Activated CD8-positive, alpha-beta T cell treated with anti-CD3 and anti-CD28 coated beads for 36 hours (primary cell): ENCODE data around the gene MIA2. TPM values are rescaled to one million over a fixed set of nuclear protein-coding genes. Genes with fewer than 3 reads are reported as not detected.

ENCODE experiments used
- ATAC-seq: fragments of 200-7000 bp; cut with Tn5 transposase; one replicate; pipeline ENCODE4 v1.10.0; 2021; ENCODE audit warnings: mild to moderate bottlenecking, moderate library complexity
- CTCF ChIA-PET: fragments of 350-600 bp; sonication (Branson Sonifier 250); formaldehyde crosslinking; loops from one replicate; lab custom pipeline; 2021; ENCODE audit warnings: antibody characterized with exemption; lab: Charles Lee
- POLR2A ChIA-PET: fragments of 350-600 bp; sonication (Branson Sonifier 250); formaldehyde crosslinking; loops from one replicate; lab custom pipeline; 2021; ENCODE audit warnings: antibody characterized with exemption; lab: Charles Lee
- DNase-seq: peaks from one replicate; pipeline ENCODE4 v3.0.0-alpha.2; 2020
- H3K27ac Mint-ChIP-seq: one replicate; pipeline ENCODE4 v1.8.0; 2021; ENCODE audit warnings: mild to moderate bottlenecking, mixed read lengths
- H3K27me3 Mint-ChIP-seq: one replicate; pipeline ENCODE4 v1.8.0; 2021; ENCODE audit warnings: mixed read lengths
- H3K36me3 Mint-ChIP-seq: one replicate; pipeline ENCODE4 v1.8.0; 2021; ENCODE audit warnings: low read depth, mixed read lengths
- H3K4me1 Mint-ChIP-seq: one replicate; pipeline ENCODE4 v1.8.0; 2021; ENCODE audit warnings: low read depth, mixed read lengths
- H3K4me3 Mint-ChIP-seq: one replicate; pipeline ENCODE4 v1.8.0; 2021; ENCODE audit warnings: mild to moderate bottlenecking, moderate library complexity, mixed read lengths
- H3K9me3 Mint-ChIP-seq: one replicate; pipeline ENCODE4 v1.8.0; 2021; ENCODE audit warnings: mixed read lengths
- intact Hi-C: fragments of 100-400 bp; cut with micrococcal nuclease; formaldehyde crosslinking; loops from one replicate; pipeline ENCODE4 v1.10.0; 2022
- total RNA-seq, 2 experiments: library from RNA; stranded (reverse); gene quantifications; one replicate each; pipeline ENCODE4 v1.2.3, GENCODE V29; 2021
- TF ChIP-seq, protein P1 (sequence below): fragments of 200-600 bp; IDR thresholded peaks from one replicate; pipeline ENCODE4 v1.8.0; 2022; ENCODE audit warnings: antibody characterized with exemption, mild to moderate bottlenecking

Gene MIA2
- total RNA-seq, 2 experiments from 2014 or later = 17.6 to 18.3 TPM

DNA sequence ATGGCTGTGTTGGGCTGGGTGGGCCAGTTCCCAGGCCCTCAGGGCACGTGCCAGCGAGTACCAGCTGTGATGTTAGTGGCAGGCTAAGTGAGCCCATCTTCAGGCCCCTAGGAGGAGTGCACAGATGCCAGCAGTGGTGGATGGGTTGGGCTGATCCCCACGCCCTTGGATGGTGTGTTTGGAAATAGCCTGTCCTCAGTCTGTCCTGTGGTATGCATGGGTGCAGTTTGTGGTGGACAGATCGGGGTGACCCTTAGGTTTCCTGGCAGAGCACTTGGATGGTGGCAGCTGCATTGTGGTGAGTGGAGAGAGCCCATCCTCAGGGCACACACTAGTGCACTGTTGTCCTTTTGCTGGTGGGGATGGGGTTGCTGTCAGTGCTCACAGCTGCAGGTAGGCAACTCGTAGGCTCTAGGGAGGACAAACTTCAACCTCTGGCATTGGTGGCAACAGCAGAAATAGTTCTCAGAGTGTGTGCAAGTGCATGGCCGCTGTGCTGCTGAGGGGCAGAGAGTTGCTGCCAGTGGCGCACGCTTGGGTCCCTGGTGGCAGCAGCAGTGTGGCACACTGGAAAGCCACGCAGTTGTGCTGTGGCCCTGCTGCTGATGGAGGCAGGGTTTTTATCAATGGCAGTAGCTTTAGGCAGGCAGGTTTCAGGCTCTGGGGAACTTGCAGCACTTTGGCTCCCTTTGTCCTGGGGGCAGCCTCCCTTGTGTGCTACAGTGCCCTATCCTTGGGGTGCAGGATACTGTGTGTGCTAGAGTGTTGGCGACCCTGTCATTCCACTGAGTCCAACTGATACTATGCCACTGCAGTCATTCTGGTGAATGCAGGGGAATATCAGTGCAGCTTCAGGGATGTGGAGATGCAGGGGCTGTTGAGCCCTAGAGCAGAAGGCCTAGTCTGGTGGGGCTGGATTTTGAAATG is 133.0 kb downstream of the MIA2 start:
- CTCF ChIA-PET = interaction anchor here (0.5 kb wide), 1 partner anchor 292 kb away, joined by 3 read pairs; no protein-coding TSS in a partner anchor
- Mint-ChIP-seq H3K27me3 (no peaks in the 10 kb centered on the region), H3K27ac (no peak overlapping the region), H3K4me1 (no peaks in the 10 kb centered on the region), H3K4me3 (no peak overlapping the region), H3K9me3 (peaks cover 30% of the 10 kb centered on the region), H3K36me3 (peaks cover 41% of the 10 kb centered on the region)
- no peak for ATAC-seq
- intact Hi-C loops = loop anchor here (10.0 kb wide), 1 partner anchor 132 kb away; the partner anchor contains the start of gene MIA2
- POLR2A ChIA-PET = no interaction called here
- TF ChIP-seq, protein P1, sequence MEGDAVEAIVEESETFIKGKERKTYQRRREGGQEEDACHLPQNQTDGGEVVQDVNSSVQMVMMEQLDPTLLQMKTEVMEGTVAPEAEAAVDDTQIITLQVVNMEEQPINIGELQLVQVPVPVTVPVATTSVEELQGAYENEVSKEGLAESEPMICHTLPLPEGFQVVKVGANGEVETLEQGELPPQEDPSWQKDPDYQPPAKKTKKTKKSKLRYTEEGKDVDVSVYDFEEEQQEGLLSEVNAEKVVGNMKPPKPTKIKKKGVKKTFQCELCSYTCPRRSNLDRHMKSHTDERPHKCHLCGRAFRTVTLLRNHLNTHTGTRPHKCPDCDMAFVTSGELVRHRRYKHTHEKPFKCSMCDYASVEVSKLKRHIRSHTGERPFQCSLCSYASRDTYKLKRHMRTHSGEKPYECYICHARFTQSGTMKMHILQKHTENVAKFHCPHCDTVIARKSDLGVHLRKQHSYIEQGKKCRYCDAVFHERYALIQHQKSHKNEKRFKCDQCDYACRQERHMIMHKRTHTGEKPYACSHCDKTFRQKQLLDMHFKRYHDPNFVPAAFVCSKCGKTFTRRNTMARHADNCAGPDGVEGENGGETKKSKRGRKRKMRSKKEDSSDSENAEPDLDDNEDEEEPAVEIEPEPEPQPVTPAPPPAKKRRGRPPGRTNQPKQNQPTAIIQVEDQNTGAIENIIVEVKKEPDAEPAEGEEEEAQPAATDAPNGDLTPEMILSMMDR = no peak
- DNase-seq = no peak

DNA sequence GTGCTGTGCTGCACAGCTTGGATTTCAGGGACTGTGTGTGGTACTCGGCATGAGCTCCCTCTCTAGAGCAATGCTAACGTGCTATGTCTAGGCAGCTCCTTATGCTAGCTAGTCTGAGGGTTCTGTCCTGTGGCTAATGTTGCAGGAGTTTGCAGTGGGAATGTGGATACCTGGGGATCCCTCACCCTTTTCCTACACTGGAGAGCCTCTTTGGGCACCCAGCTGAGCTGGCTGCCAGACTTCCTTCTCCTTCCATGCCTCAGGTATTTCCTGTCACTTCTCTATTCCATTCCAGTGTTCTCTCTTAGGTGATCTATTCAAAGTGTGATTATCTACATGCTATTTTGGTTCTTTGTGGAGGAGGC is 133.7 kb downstream of the MIA2 start:
- H3K9me3 Mint-ChIP-seq = peaks cover 27% of the 10 kb centered on the region
- intact Hi-C loops = loop anchor here (10.0 kb wide), 1 partner anchor 133 kb away; the partner anchor contains the start of gene MIA2
- TF ChIP-seq, protein P1 = no peak
- no peaks in the 10 kb centered on the region for H3K4me1 Mint-ChIP-seq
- ChIA-PET CTCF (interaction anchor here (0.5 kb wide), 1 partner anchor 292 kb away, joined by 3 read pairs; no protein-coding TSS in a partner anchor), POLR2A (no interaction called here)
- ATAC-seq = no peak
- H3K4me3 Mint-ChIP-seq = no peak overlapping the region
- no peaks in the 10 kb centered on the region for H3K27me3 Mint-ChIP-seq
- peaks cover 34% of the 10 kb centered on the region for H3K36me3 Mint-ChIP-seq
- H3K27ac Mint-ChIP-seq = no peak overlapping the region
- no peak for DNase-seq

DNA sequence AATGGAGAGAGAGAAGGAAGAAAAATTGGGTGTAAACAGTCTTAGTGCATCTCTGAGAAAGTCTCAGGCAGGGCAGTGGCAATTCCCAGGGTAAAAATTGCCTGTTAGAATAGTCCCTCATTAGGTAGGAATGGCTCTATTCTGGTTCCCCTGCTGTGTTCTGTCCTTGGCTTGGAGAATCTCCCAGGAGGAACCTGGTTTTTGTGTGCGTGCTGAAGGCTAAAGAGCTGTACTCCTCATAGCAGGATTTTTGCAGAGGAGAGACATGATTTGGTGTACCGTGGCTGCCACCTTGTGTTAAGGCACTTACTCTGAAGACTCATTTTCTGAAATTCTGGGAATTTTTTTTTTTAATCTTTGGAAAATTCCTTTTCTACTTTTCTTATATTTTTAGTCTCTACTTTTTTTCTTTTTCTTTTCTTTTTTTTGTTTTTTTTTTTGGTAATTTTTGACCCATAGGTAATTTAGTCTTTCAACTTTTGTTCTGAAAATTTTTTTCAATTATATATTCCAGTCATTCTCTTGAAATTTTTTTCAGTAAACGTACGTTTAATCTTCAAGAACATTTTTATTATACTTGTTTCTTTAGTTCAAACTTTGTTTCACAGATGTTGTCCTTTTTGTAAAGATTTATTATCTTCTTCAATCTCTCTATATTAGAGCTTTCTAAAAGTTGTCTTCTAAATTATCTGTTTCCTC is 134.7 kb downstream of the MIA2 start:
- CTCF ChIA-PET = interaction anchor here (0.9 to 2.9 kb wide), 3 partner anchors 20 to 136 kb away, joined by 3 to 11 read pairs (median 5); no protein-coding TSS in a partner anchor
- Mint-ChIP-seq H3K36me3 (peaks cover 27% of the 10 kb centered on the region), H3K27me3 (no peaks in the 10 kb centered on the region), H3K27ac (no peak overlapping the region), H3K4me1 (no peaks in the 10 kb centered on the region), H3K4me3 (no peak overlapping the region), H3K9me3 (peaks cover 19% of the 10 kb centered on the region)
- ATAC-seq = no peak
- TF ChIP-seq, protein P1 = peak; percentile 67
- DNase-seq = peak; percentile 54
- POLR2A ChIA-PET = no interaction called here
- intact Hi-C loops = loop anchor here (10.0 kb wide), 1 partner anchor 134 kb away; the partner anchor contains the start of gene MIA2

DNA sequence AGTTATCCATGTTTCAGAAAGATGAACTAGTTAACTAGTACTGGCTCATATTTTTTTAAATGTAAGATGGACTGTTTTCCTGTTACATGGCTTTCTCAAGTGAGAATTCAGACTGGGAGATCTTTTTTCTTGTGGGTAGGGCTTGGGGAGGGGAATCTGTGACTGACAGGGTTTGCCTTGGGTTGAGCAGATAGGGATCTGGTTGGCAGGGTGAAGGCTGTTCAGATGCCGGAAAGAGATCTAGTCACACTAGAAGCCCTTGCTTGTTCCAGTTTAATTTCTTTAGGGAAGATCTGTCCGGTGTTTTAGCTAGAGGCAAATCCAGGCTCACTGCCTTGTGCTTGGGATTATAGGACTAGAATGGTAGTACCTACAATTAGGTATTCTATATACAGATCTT is 135.3 kb downstream of the MIA2 start:
- H3K4me1 Mint-ChIP-seq = no peaks in the 10 kb centered on the region
- peaks cover 22% of the 10 kb centered on the region for H3K36me3 Mint-ChIP-seq
- POLR2A ChIA-PET = no interaction called here
- H3K4me3 Mint-ChIP-seq = no peak overlapping the region
- H3K27me3 Mint-ChIP-seq = no peaks in the 10 kb centered on the region
- CTCF ChIA-PET = interaction anchor here (0.9 to 2.9 kb wide), 3 partner anchors 21 to 137 kb away, joined by 3 to 11 read pairs (median 5); no protein-coding TSS in a partner anchor
- TF ChIP-seq, protein P1 = no peak
- H3K9me3 Mint-ChIP-seq = peaks cover 14% of the 10 kb centered on the region
- no peak overlapping the region for H3K27ac Mint-ChIP-seq
- intact Hi-C loops = loop anchor here (10.0 kb wide), 1 partner anchor 134 kb away; the partner anchor contains the start of gene MIA2
- DNase-seq = no peak
- ATAC-seq = no peak
